HEK293T (cell line): ENCODE results near the gene EDRF1.

Experiments
- ARNT ChIP-seq: fragments of 450-650 bp; IDR thresholded peaks from 2 replicates; pipeline ENCODE4 v1.6.1; 2017; ENCODE audit warnings: mild to moderate bottlenecking
- BHLHE40 ChIP-seq: fragments of 450-650 bp; IDR thresholded peaks from 2 replicates; pipeline ENCODE4 v1.6.1; 2016; ENCODE audit warnings: mild to moderate bottlenecking, moderate library complexity, borderline replicate concordance
- FOXM1 ChIP-seq: fragments of 450-650 bp; IDR thresholded peaks from 2 replicates; pipeline ENCODE4 v1.6.1; 2017; ENCODE audit warnings: mild to moderate bottlenecking, borderline replicate concordance
- HDGF ChIP-seq: fragments of 450-650 bp; IDR thresholded peaks from 2 replicates; pipeline ENCODE4 v1.6.1; 2017; ENCODE audit warnings: antibody characterized with exemption, borderline replicate concordance
- SP1 ChIP-seq: fragments of 450-650 bp; IDR thresholded peaks from 2 replicates; pipeline ENCODE4 v1.6.1; 2017

DNA sequence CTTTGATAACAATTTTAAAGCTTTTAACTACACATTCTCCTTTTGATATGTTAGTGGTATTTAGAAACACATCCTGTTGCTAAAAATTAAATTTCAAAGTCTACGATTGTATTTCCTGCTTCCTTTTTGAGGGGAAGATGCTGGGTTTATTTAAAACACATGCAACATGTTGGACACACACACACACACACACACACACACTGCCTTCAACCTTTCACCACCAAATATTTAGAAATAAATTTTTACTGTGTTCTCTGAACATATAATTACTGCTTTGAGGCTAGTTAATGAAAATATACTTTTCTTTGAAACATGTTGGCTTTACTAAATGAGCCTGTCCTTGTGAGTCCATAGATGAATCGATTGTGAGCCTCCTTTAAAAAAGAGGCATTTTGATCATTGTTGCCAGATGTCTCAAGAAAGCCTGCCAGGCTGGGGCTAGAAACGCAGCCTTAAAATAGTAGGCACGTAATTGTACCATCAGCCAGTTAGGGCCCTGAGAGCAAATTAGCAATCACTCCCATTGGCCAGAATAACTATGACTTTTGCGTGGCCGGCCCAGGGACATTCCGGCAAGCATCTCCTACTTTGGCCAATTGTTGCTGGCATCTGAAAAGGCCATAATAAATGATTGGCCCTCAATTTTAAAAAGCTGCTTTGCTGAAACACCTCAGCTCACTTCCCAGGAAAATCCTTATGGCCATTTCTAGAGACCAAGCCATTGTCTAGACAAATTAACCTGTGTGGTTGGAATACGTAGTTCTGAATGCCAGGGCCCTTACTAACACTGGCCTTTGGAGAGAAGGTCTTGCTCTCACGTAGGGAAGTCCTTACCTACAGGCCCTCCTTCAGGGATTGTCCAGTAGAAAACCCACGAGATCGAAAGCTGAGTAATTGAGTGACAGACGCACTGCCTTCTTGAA is 26.6 kb upstream of the EDRF1 start:
- TF ChIP-seq SP1 (no peak), FOXM1 (no peak), BHLHE40 (no peak), HDGF (no peak), ARNT (no peak)
